GM21529 (cell line): ENCODE data around the gene TAF3.

ENCODE experiments used
- ATAC-seq: cut with Tn5 transposase; IDR thresholded peaks from one replicate; pipeline ENCODE4 v1.9.1; 2021; ENCODE audit not compliant: unreplicated experiment

TAF3 gene

GRCh38 chr10:7965457-7965856, 147.2 kb downstream of the TAF3 start:
- ATAC-seq: no peak

- ATAC-seq: no peak
These were observed 148.7 kb downstream of the TAF3 start for GRCh38 chr10:7967035-7967434.

GRCh38 chr10:7968510-7969112, 150.3 kb downstream of the TAF3 start:
- no peak for ATAC-seq

- ATAC-seq: no peak
These were observed 151.3 kb downstream of the TAF3 start for GRCh38 chr10:7969623-7970022.

GRCh38 chr10:7971949-7972348, 153.6 kb downstream of the TAF3 start:
- no peak for ATAC-seq

GRCh38 chr10:7972367-7972766, 154.1 kb downstream of the TAF3 start:
- no peak for ATAC-seq

- no peak for ATAC-seq
These were observed 161.9 kb downstream of the TAF3 start for GRCh38 chr10:7980196-7980595.

GRCh38 chr10:7982727-7983126, 164.4 kb downstream of the TAF3 start:
- ATAC-seq: no peak

GRCh38 chr10:7984325-7984724, 166.0 kb downstream of the TAF3 start:
- ATAC-seq: no peak

- ATAC-seq: no peak
These were observed 166.6 kb downstream of the TAF3 start for GRCh38 chr10:7984896-7985295.

- no peak for ATAC-seq
These were observed 168.5 kb downstream of the TAF3 start for GRCh38 chr10:7986851-7987250.

- ATAC-seq: no peak
These were observed 170.7 kb downstream of the TAF3 start for GRCh38 chr10:7988989-7989388.

GRCh38 chr10:7998831-7999230, 180.5 kb downstream of the TAF3 start:
- ATAC-seq: no peak

GRCh38 chr10:8004469-8005000, 186.2 kb downstream of the TAF3 start:
- ATAC-seq: no peak

GRCh38 chr10:8006274-8006999, 188.1 kb downstream of the TAF3 start:
- no peak for ATAC-seq

GRCh38 chr10:8009031-8009430, 190.7 kb downstream of the TAF3 start:
- ATAC-seq: no peak

GRCh38 chr10:8013006-8013405, 194.7 kb downstream of the TAF3 start:
- ATAC-seq: no peak

- no peak for ATAC-seq
These were observed 195.3 kb downstream of the TAF3 start for GRCh38 chr10:8013619-8014018.

- ATAC-seq: no peak
These were observed 196.3 kb downstream of the TAF3 start for GRCh38 chr10:8014649-8015048.

GRCh38 chr10:8017277-8017676, 199.0 kb downstream of the TAF3 start:
- no peak for ATAC-seq

GRCh38 chr10:8023321-8023720, 205.0 kb downstream of the TAF3 start:
- no peak for ATAC-seq

GRCh38 chr10:8023851-8024250, 205.5 kb downstream of the TAF3 start:
- ATAC-seq: no peak
